B cell (primary cell): ENCODE measurements around the gene LMNTD2. TPM values are rescaled to one million over a fixed set of nuclear protein-coding genes. Genes with fewer than 3 reads are reported as not detected.
A peak's percentile ranks its signal among the peaks of the same experiment; 100 is the strongest.

Experiments
- ATAC-seq: fragments of 200-7000 bp; cut with Tn5 transposase; one replicate; pipeline ENCODE4 v1.10.0; 2021; ENCODE audit warnings: low read depth, mild to moderate bottlenecking, moderate number of reproducible peaks, moderate library complexity
- CTCF ChIA-PET: fragments of 350-600 bp; sonication (Branson Sonifier 250); formaldehyde crosslinking; loops from one replicate; lab custom pipeline; 2021; ENCODE audit warnings: antibody characterized with exemption, inconsistent platforms; lab: Charles Lee
- POLR2A ChIA-PET: fragments of 350-600 bp; sonication (Branson Sonifier 250); formaldehyde crosslinking; loops from one replicate; lab custom pipeline; 2021; ENCODE audit warnings: antibody characterized with exemption; lab: Charles Lee
- DNase-seq: peaks from one replicate; pipeline ENCODE4 v3.0.0; 2013
- H2AFZ ChIP-seq: 2 replicates; pipeline ENCODE4 v1.6.1; 2012; ENCODE audit warnings: mild to moderate bottlenecking, low read depth, low read length; ENCODE audit not compliant: insufficient read depth, poor library complexity, severe bottlenecking
- H3K27ac ChIP-seq, 2 donors: 1 replicate in 1 of 2; 2 replicates in 1 of 2; pipeline ENCODE4 v1.5.1; 2012 to 2013; ENCODE audit warnings: low read length in 2 of 2, mild to moderate bottlenecking in 2 of 2, moderate library complexity in 1 of 2
- H3K27me3 ChIP-seq, 4 experiments: fragments of 200-600 bp in 1 of 4; sonication (generic) in 1 of 4; replicated peaks in 1 of 4; 1 replicate in 2 of 4; 2 replicates in 2 of 4; pipeline versions ENCODE4 v1.6.1 to v1.7.0; 2013 to 2016; ENCODE audit warnings: low read length in 3 of 4, mild to moderate bottlenecking in 2 of 4, mixed read lengths in 1 of 4, moderate library complexity in 1 of 4; ENCODE audit not compliant: insufficient read depth in 4 of 4, control insufficient read depth in 3 of 4; ENCODE audit errors: control extremely low read depth in 1 of 4
- H3K36me3 ChIP-seq, 2 experiments: replicated peaks in 1 of 2; 1 replicate in 1 of 2; 2 replicates in 1 of 2; pipeline versions ENCODE4 v1.6.1 to v1.7.1; 2013; ENCODE audit warnings: low read length in 1 of 2; ENCODE audit not compliant: insufficient read depth in 2 of 2, control insufficient read depth in 1 of 2; ENCODE audit errors: control extremely low read depth in 1 of 2, extremely low read depth in 1 of 2
- H3K4me1 ChIP-seq, 2 donors: fragments of 200-600 bp in 1 of 2; sonication (generic) in 1 of 2; 1 replicate in 1 of 2; 2 replicates in 1 of 2; pipeline versions ENCODE4 v1.5.1 to v1.6.1; 2013 to 2017; ENCODE audit warnings: low read length in 2 of 2; ENCODE audit not compliant: control insufficient read depth in 2 of 2, insufficient read depth in 2 of 2
- H3K4me2 ChIP-seq: replicated peaks from 2 replicates; pipeline ENCODE3; 2012; ENCODE audit warnings: mild to moderate bottlenecking, low read depth, low read length; ENCODE audit not compliant: poor library complexity, severe bottlenecking
- H3K4me3 ChIP-seq, 5 experiments: fragments of 200-600 bp in 1 of 5; sonication (generic) in 1 of 5; 1 replicate in 3 of 5; 2 replicates in 2 of 5; pipeline versions ENCODE4 v1.5.1 to v1.7.0; 2011 to 2016; ENCODE audit warnings: low read length in 4 of 5, mild to moderate bottlenecking in 4 of 5, low read depth in 2 of 5, control low read depth in 1 of 5, moderate library complexity in 1 of 5; ENCODE audit not compliant: insufficient read depth in 1 of 5; ENCODE audit errors: control extremely low read depth in 1 of 5, extremely low read depth in 1 of 5
- H3K79me2 ChIP-seq: fragments of 200-600 bp; sonication (generic); one replicate; pipeline ENCODE4 v1.6.0; 2016; ENCODE audit warnings: low read length; ENCODE audit not compliant: control insufficient read depth, insufficient read depth
- H3K9ac ChIP-seq: fragments of 200-600 bp; sonication (generic); 2 replicates; pipeline ENCODE4 v1.6.1; 2017; ENCODE audit warnings: mild to moderate bottlenecking, low read length, moderate library complexity
- H3K9me3 ChIP-seq, 3 donors: one replicate each; pipeline versions ENCODE4 v1.6.1 to v1.7.1; 2013; ENCODE audit warnings: low read length in 2 of 3; ENCODE audit not compliant: control insufficient read depth in 2 of 3, insufficient read depth in 1 of 3; ENCODE audit errors: control extremely low read depth in 1 of 3
- H4K20me1 ChIP-seq: 2 replicates; pipeline ENCODE4 v1.6.0; 2012; ENCODE audit warnings: mild to moderate bottlenecking, low read length; ENCODE audit not compliant: insufficient read depth, control insufficient read depth, poor library complexity, severe bottlenecking
- H3K27ac Mint-ChIP-seq: one replicate; pipeline ENCODE4 v1.8.0; 2021; ENCODE audit warnings: mixed read lengths
- H3K27me3 Mint-ChIP-seq: one replicate; pipeline ENCODE4 v1.8.0; 2021; ENCODE audit warnings: mixed read lengths
- H3K4me1 Mint-ChIP-seq: one replicate; pipeline ENCODE4 v1.8.0; 2021; ENCODE audit warnings: mixed read lengths
- H3K4me3 Mint-ChIP-seq: one replicate; pipeline ENCODE4 v1.8.0; 2021; ENCODE audit warnings: mixed read lengths
- H3K9me3 Mint-ChIP-seq: one replicate; pipeline ENCODE4 v1.8.0; 2022; ENCODE audit warnings: mixed read lengths; ENCODE audit not compliant: insufficient read depth
- EZH2 ChIP-seq: IDR thresholded peaks from 2 replicates; pipeline ENCODE4 v1.6.1; 2012; ENCODE audit warnings: borderline replicate concordance, low read depth, mild to moderate bottlenecking, moderate library complexity, low read length; ENCODE audit not compliant: insufficient read depth, poor library complexity, severe bottlenecking
- WGBS: methylation state at CpG from one replicate; pipeline ENCODE4 v1.1.5; 2013; ENCODE audit warnings: missing lambda C conversion rate; ENCODE audit not compliant: insufficient coverage; 5-methylcytosine and 5-hydroxymethylcytosine counted together
- intact Hi-C: fragments of 100-400 bp; cut with micrococcal nuclease; formaldehyde crosslinking; loops from one replicate; pipeline ENCODE4 v1.10.0; 2022
- polyA plus RNA-seq: library from polyadenylated mRNA; depleted of rRNA; stranded (reverse); fragments of >200 nt; gene quantifications from 2 replicates; pipeline ENCODE4 v1.2.3, GENCODE V29; 2012
- total RNA-seq, 2 donors: library from RNA; stranded (reverse); fragments of 120-200 nt in 1 of 2; gene quantifications; 1 replicate in 1 of 2; 2 replicates in 1 of 2; pipeline versions ENCODE4 v1.2.3 to v1.2.4, GENCODE V29; 2013 to 2022
- TF ChIP-seq, protein P1 (sequence below): fragments of 200-600 bp; IDR thresholded peaks from one replicate; pipeline ENCODE4 v1.8.0; 2022; ENCODE audit warnings: antibody characterized with exemption, mild to moderate bottlenecking

LMNTD2 gene
- total and polyA plus RNA-seq, 2 donors (not counting 1 experiment from before 2014, with no cell fraction given) = 21.4 to 29.6 TPM

GRCh38 chr11:531919-532526 lies 28.5 kb downstream of the LMNTD2 start:
- ChIA-PET CTCF (no interaction called here), POLR2A (no interaction called here)
- Histone ChIP-seq H3K27ac (no peak overlapping the region), H3K4me2 (no peak overlapping the region), H2AFZ (no peak overlapping the region), H4K20me1 (peaks cover 36% of the 10 kb centered on the region), H3K9ac (no peak overlapping the region), H3K79me2 (peaks cover 14% of the 10 kb centered on the region), H3K4me1 (peaks cover 9 to 20% of the 10 kb centered on the region in 2 donors), H3K27me3 (no peaks in the 10 kb centered on the region), H3K36me3 (peaks cover 0 to 25% of the 10 kb centered on the region in 2 experiments), H3K4me3 (no peak overlapping the region), H3K9me3 (no peaks in the 10 kb centered on the region)
- WGBS = 94% methylated on average over 13 of the region's 18 CpGs
- Mint-ChIP-seq H3K9me3 (no peaks in the 10 kb centered on the region), H3K27me3 (no peaks in the 10 kb centered on the region), H3K4me3 (no peak overlapping the region), H3K27ac (no peak overlapping the region), H3K4me1 (peaks cover 3% of the 10 kb centered on the region)
- ATAC-seq (no peak), DNase-seq (peak; percentile 28)
- TF ChIP-seq EZH2 = no peak
- TF ChIP-seq, protein P1, sequence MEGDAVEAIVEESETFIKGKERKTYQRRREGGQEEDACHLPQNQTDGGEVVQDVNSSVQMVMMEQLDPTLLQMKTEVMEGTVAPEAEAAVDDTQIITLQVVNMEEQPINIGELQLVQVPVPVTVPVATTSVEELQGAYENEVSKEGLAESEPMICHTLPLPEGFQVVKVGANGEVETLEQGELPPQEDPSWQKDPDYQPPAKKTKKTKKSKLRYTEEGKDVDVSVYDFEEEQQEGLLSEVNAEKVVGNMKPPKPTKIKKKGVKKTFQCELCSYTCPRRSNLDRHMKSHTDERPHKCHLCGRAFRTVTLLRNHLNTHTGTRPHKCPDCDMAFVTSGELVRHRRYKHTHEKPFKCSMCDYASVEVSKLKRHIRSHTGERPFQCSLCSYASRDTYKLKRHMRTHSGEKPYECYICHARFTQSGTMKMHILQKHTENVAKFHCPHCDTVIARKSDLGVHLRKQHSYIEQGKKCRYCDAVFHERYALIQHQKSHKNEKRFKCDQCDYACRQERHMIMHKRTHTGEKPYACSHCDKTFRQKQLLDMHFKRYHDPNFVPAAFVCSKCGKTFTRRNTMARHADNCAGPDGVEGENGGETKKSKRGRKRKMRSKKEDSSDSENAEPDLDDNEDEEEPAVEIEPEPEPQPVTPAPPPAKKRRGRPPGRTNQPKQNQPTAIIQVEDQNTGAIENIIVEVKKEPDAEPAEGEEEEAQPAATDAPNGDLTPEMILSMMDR = no peak
- intact Hi-C loops = no loop called here

- Histone ChIP-seq H3K4me1 (peaks cover 5 to 12% of the 10 kb centered on the region in 2 donors), H3K9ac (no peak overlapping the region), H3K4me3 (no peak overlapping the region), H3K4me2 (no peak overlapping the region), H2AFZ (no peak overlapping the region), H4K20me1 (peaks cover 36% of the 10 kb centered on the region), H3K79me2 (peaks cover 14% of the 10 kb centered on the region), H3K9me3 (no peaks in the 10 kb centered on the region), H3K27ac (no peak overlapping the region), H3K36me3 (peaks cover 0 to 25% of the 10 kb centered on the region in 2 experiments), H3K27me3 (no peaks in the 10 kb centered on the region)
- 99% methylated on average over 17 of the region's 28 CpGs for WGBS
- H3K4me1 Mint-ChIP-seq = peaks cover 3% of the 10 kb centered on the region
- no peaks in the 10 kb centered on the region for H3K27me3 Mint-ChIP-seq
- DNase-seq = peak; percentile 16
- H3K9me3 Mint-ChIP-seq = no peaks in the 10 kb centered on the region
- intact Hi-C loops = no loop called here
- CTCF ChIA-PET = no interaction called here
- H3K27ac Mint-ChIP-seq = peak overlapping the region; percentile 20
- H3K4me3 Mint-ChIP-seq = no peak overlapping the region
- ATAC-seq = no peak
- POLR2A ChIA-PET = no interaction called here
- TF ChIP-seq, protein P1 = no peak
- TF ChIP-seq EZH2 = no peak
Observed at GRCh38 chr11:530960-531831, 29.3 kb downstream of the LMNTD2 start.
